Muscle layer of duodenum (tissue), 2 donors: ENCODE results near the gene LBHD1.

ENCODE experiments used
- H3K27ac ChIP-seq: one replicate; pipeline ENCODE4 v1.7.0; 2013; ENCODE audit warnings: mild to moderate bottlenecking, low read length
- H3K27me3 ChIP-seq: one replicate; pipeline ENCODE4 v1.7.0; 2013; ENCODE audit warnings: low read depth, mild to moderate bottlenecking, control low read depth, low read length
- H3K36me3 ChIP-seq, 2 donors: one replicate each; pipeline ENCODE4 v1.7.0; 2013; ENCODE audit warnings: low read length in 2 of 2, control low read depth in 1 of 2, mild to moderate bottlenecking in 1 of 2; ENCODE audit not compliant: insufficient read depth in 2 of 2, control insufficient read depth in 1 of 2
- H3K4me1 ChIP-seq, 2 donors: one replicate each; pipeline ENCODE4 v1.7.0; 2013; ENCODE audit warnings: low read length in 2 of 2, mild to moderate bottlenecking in 2 of 2, control low read depth in 1 of 2, moderate library complexity in 1 of 2; ENCODE audit not compliant: insufficient read depth in 2 of 2, control insufficient read depth in 1 of 2
- H3K4me3 ChIP-seq, 2 donors: one replicate each; pipeline ENCODE4 v1.7.0; 2013; ENCODE audit warnings: low read length in 2 of 2, low read depth in 1 of 2, mild to moderate bottlenecking in 1 of 2
- H3K9me3 ChIP-seq, 2 donors: one replicate each; pipeline ENCODE4 v1.7.0; 2013; ENCODE audit warnings: low read length in 2 of 2, control low read depth in 1 of 2, mild to moderate bottlenecking in 1 of 2; ENCODE audit not compliant: control insufficient read depth in 1 of 2
- donor health status: healthy.

Gene LBHD1

GRCh38 chr11:62671608-62672389 lies at the start of gene LBHD1, which contains the start of gene UQCC3:
TSS of gene LBHD1 (minus strand) at chr11:62672267. CDS start at chr11:62670031, 2,236 bp downstream.
TSS of gene UQCC3 (plus strand) at chr11:62671673. CDS start at chr11:62671746, 73 bp downstream.
- H3K4me3 ChIP-seq: peak within 1 kb of the TSS; percentile 77 to 95
- H3K36me3 ChIP-seq: peaks cover 11 to 14% of the 10 kb centered on the region in 2 donors
- H3K27me3 ChIP-seq: no peaks in the 10 kb centered on the region
- H3K27ac ChIP-seq: peak within 1 kb of the TSS; percentile 95
- H3K4me1 ChIP-seq: peaks cover 9 to 40% of the 10 kb centered on the region in 2 donors
- H3K9me3 ChIP-seq: no peaks in the 10 kb centered on the region

- Histone ChIP-seq H3K4me3 (no peak overlapping the region), H3K27ac (no peak overlapping the region), H3K27me3 (no peaks in the 10 kb centered on the region), H3K4me1 (peaks cover 0 to 11% of the 10 kb centered on the region in 2 donors), H3K9me3 (no peaks in the 10 kb centered on the region), H3K36me3 (peaks cover 80 to 84% of the 10 kb centered on the region in 2 donors)
Observed at GRCh38 chr11:62719302-62719978, 47.4 kb upstream of the LBHD1 start.

- H3K27me3 ChIP-seq: no peaks in the 10 kb centered on the region
- H3K9me3 ChIP-seq: no peaks in the 10 kb centered on the region
- H3K4me3 ChIP-seq: no peak overlapping the region
- H3K4me1 ChIP-seq: no peaks in the 10 kb centered on the region
- H3K36me3 ChIP-seq: peaks cover 74 to 88% of the 10 kb centered on the region in 2 donors
- no peak overlapping the region for H3K27ac ChIP-seq
Observed at GRCh38 chr11:62716816-62717215, 44.7 kb upstream of the LBHD1 start.

- no peaks in the 10 kb centered on the region for H3K9me3 ChIP-seq
- no peak overlapping the region for H3K27ac ChIP-seq
- H3K27me3 ChIP-seq: no peaks in the 10 kb centered on the region
- H3K36me3 ChIP-seq: peaks cover 71 to 83% of the 10 kb centered on the region in 2 donors
- no peak overlapping the region for H3K4me3 ChIP-seq
- no peaks in the 10 kb centered on the region for H3K4me1 ChIP-seq
Observed at GRCh38 chr11:62716206-62716605, 44.1 kb upstream of the LBHD1 start.

GRCh38 chr11:62715150-62716130 lies 43.4 kb upstream of the LBHD1 start:
- H3K9me3 ChIP-seq: no peaks in the 10 kb centered on the region
- H3K36me3 ChIP-seq: peaks cover 71 to 76% of the 10 kb centered on the region in 2 donors
- no peak overlapping the region for H3K27ac ChIP-seq
- H3K27me3 ChIP-seq: no peaks in the 10 kb centered on the region
- H3K4me3 ChIP-seq: no peak overlapping the region
- H3K4me1 ChIP-seq: peaks cover 1 to 4% of the 10 kb centered on the region in 2 donors

GRCh38 chr11:62713343-62713742 lies 41.3 kb upstream of the LBHD1 start:
- Histone ChIP-seq H3K4me3 (no peak overlapping the region), H3K9me3 (no peaks in the 10 kb centered on the region), H3K4me1 (peaks cover 11 to 16% of the 10 kb centered on the region in 2 donors), H3K27me3 (no peaks in the 10 kb centered on the region), H3K36me3 (peaks cover 57 to 61% of the 10 kb centered on the region in 2 donors), H3K27ac (peak overlapping the region; percentile 73)

GRCh38 chr11:62712861-62713260 lies 40.8 kb upstream of the LBHD1 start:
- H3K4me3 ChIP-seq: no peak overlapping the region
- no peaks in the 10 kb centered on the region for H3K9me3 ChIP-seq
- H3K27me3 ChIP-seq: no peaks in the 10 kb centered on the region
- peaks cover 53 to 57% of the 10 kb centered on the region in 2 donors for H3K36me3 ChIP-seq
- peaks cover 11 to 21% of the 10 kb centered on the region in 2 donors for H3K4me1 ChIP-seq
- peak overlapping the region; percentile 73 for H3K27ac ChIP-seq

- H3K4me1 ChIP-seq: peaks cover 11 to 24% of the 10 kb centered on the region in 2 donors
- H3K4me3 ChIP-seq: no peak overlapping the region
- no peaks in the 10 kb centered on the region for H3K9me3 ChIP-seq
- H3K36me3 ChIP-seq: peaks cover 48 to 54% of the 10 kb centered on the region in 2 donors
- H3K27me3 ChIP-seq: no peaks in the 10 kb centered on the region
- no peak overlapping the region for H3K27ac ChIP-seq
Observed at GRCh38 chr11:62712276-62712812, 40.3 kb upstream of the LBHD1 start.

GRCh38 chr11:62710001-62710345 lies 37.9 kb upstream of the LBHD1 start:
- peak overlapping the region; percentile 70 to 76 for H3K4me3 ChIP-seq

GRCh38 chr11:62709247-62710000 lies 37.4 kb upstream of the LBHD1 start:
- Histone ChIP-seq H3K27ac (peak overlapping the region; percentile 94), H3K9me3 (no peaks in the 10 kb centered on the region), H3K4me1 (peaks cover 23 to 44% of the 10 kb centered on the region in 2 donors), H3K4me3 (peak overlapping the region; percentile 70 to 76), H3K36me3 (peaks cover 20 to 27% of the 10 kb centered on the region in 2 donors), H3K27me3 (no peaks in the 10 kb centered on the region)

More at GRCh38 chr11:62710001-62710345, 37.9 kb upstream of the LBHD1 start:
- peak overlapping the region; percentile 94 for H3K27ac ChIP-seq
- H3K36me3 ChIP-seq: peaks cover 24 to 32% of the 10 kb centered on the region in 2 donors
- H3K4me1 ChIP-seq: peaks cover 23 to 44% of the 10 kb centered on the region in 2 donors
- H3K9me3 ChIP-seq: no peaks in the 10 kb centered on the region
- H3K27me3 ChIP-seq: no peaks in the 10 kb centered on the region
